Kidney capillary endothelial cell (primary cell): ENCODE data around the gene SLC13A3.
A peak's percentile ranks its signal among the peaks of the same experiment; 100 is the strongest.

Source experiments
- DNase-seq: peaks from one replicate; pipeline ENCODE4 v3.0.0-alpha.2; 2018; ENCODE audit warnings: low spot score

Gene SLC13A3

GRCh38 chr20:46575937-46576461 is 75.3 kb downstream of the SLC13A3 start:
- no peak for DNase-seq

- no peak for DNase-seq
Measured at GRCh38 chr20:46575394-46575793, 75.9 kb downstream of the SLC13A3 start.

DNA sequence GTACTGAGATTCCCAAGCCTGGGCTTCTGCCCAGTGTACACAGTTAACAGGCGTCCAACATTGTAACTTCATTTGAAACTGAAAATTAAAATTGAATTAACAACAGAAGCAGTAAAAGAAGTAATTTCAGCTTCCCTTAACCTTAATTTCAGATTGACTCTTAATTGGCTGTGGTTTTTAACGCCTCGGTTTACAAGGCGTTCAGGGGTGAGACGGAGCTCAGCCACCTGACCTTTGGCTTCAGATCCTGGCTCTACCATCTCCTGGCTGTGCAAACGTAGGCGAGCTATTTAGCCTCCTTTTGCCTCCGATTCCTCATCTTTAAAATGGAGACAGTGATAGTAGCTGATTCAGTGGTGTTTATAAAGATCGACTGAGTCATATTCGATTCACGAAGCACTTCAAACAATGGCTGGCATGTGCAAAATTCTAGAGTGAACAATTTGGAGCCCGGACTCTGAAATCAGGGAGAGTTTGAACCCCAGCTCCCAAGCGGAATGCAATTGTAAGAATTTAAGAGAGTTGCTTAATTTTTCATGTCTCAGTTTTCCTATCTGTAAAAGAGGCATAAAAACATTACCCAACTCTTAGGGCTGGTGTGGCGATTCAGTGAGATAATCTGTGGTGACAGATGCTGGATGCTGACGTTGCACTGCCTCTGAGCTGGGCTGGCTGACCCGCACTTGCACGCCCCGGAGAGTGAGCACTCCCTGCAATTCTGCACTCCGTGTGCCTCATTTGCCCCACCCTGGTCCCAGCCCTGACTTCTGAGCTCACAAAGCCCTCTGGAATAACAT is 77.3 kb downstream of the SLC13A3 start:
- DNase-seq: no peak

- no peak for DNase-seq
Measured at GRCh38 chr20:46573234-46573633, 78.0 kb downstream of the SLC13A3 start.

DNA sequence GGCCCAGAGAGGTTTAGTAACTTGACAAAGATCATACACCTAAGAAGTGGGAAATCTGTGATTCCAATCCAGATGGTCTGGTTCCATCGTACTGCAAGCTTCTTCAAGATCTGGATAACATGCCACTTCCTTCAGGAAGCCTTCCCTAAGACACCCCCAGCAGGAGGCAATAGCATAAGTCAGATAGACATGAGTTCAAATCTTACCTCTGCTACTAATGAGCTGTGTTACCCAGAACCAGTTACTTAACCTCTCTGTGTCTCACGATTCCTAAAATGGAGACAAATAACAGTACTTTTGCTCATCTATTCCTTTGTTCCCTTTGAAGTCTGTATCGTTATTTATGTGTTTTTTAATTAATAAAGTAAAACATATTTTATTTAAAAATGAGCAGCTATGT is 78.5 kb downstream of the SLC13A3 start:
- DNase-seq: no peak

DNA sequence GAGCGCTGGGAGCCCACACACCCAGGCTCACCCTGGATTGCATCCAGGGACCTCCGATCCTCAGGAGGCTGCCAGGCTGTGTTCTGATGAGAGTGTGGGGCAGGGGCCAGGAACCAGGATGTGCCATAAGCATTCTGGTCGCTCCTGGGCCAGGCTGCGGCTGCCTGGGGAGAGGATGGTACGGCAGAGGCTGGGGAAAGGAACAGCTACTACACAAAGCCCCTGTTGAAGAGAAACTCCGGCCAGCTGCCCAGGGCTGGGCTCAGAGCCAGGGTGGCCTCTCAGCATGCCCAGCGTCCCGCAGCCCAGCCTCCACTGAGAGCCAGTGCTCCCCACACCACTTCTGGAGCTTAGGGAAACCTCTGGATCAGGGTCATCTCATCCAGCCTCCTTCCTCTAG is 79.1 kb downstream of the SLC13A3 start:
- no peak for DNase-seq

- DNase-seq: no peak
Measured at GRCh38 chr20:46571418-46571817, 79.8 kb downstream of the SLC13A3 start.

DNA sequence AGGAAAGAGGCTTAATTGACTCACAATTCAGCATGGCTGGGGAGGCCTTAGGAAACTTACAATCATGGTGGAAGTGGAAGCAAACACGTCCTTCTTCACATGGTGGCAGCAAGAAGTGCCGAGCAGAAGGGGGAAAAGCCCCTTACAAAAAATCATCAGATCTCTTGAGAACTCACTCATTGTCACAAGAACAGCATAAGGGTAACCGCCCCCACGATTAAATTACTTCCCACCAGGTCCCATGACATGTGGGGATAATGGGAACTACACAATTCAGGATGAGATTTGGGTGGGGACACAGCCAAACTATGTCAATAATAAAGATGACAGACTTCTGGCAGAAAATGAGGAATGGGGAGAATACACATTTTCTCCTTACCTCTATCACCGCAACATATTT is 80.3 kb downstream of the SLC13A3 start:
- no peak for DNase-seq

DNA sequence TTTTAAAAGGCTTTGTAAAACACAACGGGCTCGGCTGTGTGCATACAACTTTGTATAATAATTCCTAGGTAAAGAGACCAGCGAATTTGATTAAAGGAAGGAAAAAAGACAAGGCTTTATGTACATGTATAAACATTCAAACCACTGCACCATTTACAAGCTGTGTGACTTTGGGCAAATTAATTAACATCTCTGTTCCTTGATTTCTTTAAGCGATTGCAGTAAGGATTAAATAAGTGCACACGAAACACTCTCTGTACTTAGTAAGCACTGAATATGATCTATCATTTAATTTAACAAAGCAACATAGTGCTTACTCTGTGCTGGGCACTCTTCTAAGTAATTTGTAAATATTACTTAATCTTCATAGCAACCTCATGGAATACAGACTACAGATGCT is 81.3 kb downstream of the SLC13A3 start:
- no peak for DNase-seq

DNA sequence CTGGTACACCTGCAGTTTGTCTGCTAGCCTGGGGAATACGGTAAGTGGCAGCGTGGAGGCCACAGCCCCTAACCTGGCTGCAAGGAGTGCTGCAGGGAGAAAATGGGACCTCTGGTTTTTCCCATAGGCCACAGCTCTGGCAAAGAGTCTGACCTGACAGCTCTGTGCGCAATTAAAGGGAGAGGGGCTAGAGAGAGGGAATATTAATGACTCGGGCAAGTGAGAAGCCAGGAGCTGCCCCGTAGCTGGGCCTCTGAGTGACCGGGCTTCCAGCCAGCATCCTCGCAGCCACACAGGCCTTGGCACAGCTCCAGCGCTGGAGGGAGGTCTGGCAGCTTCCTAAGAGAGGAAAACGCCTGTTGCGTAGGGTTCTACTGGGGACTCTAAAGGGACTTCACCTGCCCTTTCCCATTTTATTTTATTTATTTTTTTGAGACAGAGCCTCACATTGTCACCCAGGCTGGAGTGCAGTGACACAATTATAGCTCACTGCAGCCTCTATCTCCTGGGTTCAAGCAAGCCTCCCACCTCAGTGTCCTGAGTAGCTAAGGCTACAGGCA is 82.6 kb downstream of the SLC13A3 start:
- no peak for DNase-seq

- DNase-seq: no peak
Measured at GRCh38 chr20:46566125-46566524, 85.1 kb downstream of the SLC13A3 start.

DNA sequence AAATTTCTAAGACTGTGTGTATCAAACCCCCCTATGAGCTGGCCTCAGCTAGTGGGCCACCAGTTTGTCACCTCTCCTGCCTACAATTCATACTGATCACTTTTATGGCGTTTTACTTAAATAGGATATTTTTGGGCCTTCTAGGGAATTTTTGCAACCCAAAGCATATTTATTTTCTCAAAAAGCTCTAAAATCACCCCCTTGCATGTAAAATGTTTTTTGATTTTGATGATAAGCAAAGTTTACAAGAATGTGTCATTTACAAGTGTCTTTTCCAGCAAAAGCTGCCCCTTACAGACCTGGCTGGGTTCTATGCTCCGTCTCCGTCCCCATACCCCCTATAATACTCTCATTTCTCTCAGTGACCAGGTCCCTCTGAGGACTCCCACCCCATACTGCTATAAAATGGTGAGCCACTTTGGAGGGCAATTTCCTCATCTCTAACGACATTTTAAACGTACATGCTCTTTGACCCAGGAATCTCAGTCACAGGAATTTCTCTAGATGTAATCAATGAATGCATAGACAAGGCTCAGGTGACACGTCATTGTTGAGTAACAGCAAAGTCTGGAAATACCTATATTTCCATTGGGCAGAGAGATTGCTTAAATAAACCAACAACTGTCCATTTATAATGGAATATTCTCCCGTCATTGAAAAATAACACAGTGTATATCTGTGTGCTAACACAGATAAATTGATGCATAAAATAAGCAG is 86.9 kb downstream of the SLC13A3 start:
- DNase-seq: no peak

DNA sequence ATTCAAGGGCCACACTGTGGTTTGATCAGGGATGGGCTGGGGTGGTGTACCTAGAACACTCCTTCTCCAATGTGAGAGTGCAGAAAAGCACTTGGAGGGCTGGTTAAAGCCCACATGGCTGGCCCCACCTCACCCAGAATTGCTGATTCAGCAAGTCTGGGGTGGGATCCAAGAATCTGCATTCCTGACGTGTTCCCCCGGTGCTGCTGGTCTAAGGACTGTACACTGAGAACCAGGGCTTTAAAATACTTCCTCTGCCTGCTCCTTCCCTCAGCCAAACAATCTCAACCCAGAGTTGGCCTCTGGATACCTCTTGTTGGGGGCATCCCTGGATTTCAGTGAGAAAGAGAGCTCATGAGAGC is 87.4 kb downstream of the SLC13A3 start:
- DNase-seq: no peak

GRCh38 chr20:46563170-46563859 is 87.9 kb downstream of the SLC13A3 start:
- DNase-seq: no peak

- DNase-seq: peak; percentile 65
Measured at GRCh38 chr20:46562373-46563169, 88.7 kb downstream of the SLC13A3 start.

DNA sequence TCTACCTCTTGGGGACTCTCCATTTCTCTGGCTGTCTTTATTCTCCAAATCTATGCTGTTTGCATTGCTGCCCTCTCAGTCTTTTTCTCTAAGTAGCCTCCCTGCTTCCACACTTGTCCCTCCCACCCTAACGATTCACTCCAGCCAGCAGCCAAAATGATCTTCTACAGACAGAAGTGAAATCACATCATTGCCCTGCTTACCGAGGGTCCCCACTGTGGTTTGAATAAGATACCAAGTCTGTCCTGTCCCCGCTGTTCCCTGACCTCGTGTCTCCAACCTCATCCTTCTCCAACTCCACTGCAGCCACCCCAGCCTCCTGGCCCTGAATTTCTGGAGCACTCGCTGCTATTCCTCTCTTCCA is 89.3 kb downstream of the SLC13A3 start:
- no peak for DNase-seq

GRCh38 chr20:46559685-46560440 is 91.4 kb downstream of the SLC13A3 start:
- no peak for DNase-seq

GRCh38 chr20:46559001-46559400 is 92.3 kb downstream of the SLC13A3 start:
- no peak for DNase-seq

- peak; percentile 94 for DNase-seq
Measured at GRCh38 chr20:46558511-46558959, 92.7 kb downstream of the SLC13A3 start.

DNA sequence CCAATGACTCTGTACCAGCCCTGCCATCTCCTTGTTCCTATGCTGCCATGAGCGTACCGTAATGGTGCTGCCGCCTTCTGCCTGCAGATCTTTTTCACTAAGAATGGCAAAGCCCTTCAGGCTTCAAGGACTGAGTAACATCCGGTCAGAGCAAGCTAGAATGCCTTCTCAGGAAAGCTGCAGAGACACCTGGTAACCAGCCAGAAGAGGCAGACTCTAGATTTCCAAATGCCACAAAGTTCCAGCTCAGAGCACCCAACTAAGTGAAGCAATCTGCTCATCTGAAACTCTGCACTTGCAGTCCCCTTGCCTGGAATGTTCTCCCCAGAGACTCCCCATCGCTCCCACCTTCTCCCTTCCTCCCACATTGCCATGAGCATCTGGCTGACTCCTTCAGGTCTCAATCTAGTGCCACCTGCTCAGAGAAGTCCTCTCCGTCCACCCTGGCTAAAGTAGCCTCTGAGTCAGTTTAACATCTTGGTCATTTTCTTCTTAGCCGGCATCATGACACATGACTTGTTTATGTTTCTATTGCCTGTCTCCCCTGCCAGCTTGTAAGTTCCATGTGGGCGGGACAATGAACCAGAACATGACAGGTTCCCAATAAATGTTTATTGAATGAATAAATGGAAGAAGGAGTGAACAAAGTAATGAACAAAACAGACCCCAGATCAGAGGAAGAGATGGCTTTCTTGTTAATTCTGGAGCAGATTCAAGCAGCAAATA is 93.9 kb downstream of the SLC13A3 start:
- DNase-seq: no peak
